Measurements from ENCODE around the gene TIMM29.

TIMM29 gene

DNA sequence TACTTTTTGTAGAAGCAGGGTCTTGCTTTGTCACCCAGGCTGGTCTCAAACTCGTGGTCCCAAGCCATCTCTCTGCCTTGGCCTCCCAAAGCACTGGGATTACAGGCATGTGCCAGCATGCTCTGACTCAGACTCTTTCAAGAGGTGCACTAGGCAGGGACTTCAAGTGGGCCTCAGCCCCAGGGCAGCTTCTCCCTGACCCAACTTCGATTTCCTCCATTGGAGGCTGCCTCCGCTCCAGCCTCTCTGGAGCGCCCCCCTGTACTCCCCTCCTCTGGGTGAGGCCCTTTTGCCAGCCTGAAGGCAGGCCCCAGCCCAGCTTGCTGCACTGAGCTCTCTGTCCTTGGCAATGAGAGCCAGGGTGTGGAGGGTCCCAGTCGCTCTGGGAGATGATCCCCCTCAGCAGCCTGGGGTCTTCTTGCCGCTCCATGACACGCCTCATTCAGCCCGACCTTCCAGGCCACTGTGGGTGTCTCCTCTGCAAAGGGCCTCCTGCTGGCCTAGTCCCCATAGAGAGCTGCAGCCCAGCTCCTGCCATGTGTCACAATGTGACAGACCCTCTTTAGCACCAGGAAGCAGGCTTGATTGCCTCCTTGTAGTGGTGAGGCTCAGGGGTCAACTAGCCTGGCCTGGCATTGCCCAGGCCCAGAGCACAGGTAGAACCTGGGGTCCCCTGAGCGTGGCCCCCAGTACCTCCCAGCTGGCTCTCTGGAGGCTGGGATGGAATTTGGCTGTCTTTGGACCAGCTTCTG is 40.8 kb upstream of the TIMM29 start:
- no peak for DNase-seq (ENCODE audit: low read depth)
- H3K4me3 ChIP-seq (ENCODE audit: control insufficient read depth, low read depth, low read length) = no peak overlapping the region
- TF ChIP-seq, protein P1, sequence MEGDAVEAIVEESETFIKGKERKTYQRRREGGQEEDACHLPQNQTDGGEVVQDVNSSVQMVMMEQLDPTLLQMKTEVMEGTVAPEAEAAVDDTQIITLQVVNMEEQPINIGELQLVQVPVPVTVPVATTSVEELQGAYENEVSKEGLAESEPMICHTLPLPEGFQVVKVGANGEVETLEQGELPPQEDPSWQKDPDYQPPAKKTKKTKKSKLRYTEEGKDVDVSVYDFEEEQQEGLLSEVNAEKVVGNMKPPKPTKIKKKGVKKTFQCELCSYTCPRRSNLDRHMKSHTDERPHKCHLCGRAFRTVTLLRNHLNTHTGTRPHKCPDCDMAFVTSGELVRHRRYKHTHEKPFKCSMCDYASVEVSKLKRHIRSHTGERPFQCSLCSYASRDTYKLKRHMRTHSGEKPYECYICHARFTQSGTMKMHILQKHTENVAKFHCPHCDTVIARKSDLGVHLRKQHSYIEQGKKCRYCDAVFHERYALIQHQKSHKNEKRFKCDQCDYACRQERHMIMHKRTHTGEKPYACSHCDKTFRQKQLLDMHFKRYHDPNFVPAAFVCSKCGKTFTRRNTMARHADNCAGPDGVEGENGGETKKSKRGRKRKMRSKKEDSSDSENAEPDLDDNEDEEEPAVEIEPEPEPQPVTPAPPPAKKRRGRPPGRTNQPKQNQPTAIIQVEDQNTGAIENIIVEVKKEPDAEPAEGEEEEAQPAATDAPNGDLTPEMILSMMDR (IDR thresholded peaks at IDR 0.05; ENCODE audit: control insufficient read depth, insufficient read depth, low read depth, low read length, missing control alignments) = no peak

DNA sequence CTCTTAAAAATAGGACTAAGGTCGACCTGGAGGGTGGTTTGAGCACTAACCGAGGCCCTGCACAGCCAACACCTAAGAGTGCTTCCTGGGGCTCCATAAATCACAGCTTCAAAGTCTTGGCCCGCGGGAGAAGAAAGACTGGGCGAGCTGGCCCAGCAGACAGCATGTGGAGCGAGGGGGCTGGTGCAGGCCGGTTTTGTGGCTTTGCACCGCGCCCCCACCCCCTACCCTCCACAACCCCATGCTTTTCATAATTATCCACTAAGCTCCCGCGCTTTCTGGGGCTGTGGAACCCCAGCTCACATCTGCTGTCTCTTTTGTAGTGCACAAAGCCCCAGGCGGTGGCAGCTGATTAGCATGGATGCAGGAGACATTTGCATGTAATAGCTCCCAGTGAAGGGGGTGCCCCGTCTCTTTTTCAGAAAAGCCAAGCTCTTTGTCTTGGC is 40.2 kb upstream of the TIMM29 start:
- H3K4me3 ChIP-seq (ENCODE audit: control insufficient read depth, low read depth, low read length) = no peak overlapping the region
- DNase-seq (ENCODE audit: low read depth) = no peak
- TF ChIP-seq, protein P1 (IDR thresholded peaks at IDR 0.05; ENCODE audit: control insufficient read depth, insufficient read depth, low read depth, low read length, missing control alignments) = no peak

DNA sequence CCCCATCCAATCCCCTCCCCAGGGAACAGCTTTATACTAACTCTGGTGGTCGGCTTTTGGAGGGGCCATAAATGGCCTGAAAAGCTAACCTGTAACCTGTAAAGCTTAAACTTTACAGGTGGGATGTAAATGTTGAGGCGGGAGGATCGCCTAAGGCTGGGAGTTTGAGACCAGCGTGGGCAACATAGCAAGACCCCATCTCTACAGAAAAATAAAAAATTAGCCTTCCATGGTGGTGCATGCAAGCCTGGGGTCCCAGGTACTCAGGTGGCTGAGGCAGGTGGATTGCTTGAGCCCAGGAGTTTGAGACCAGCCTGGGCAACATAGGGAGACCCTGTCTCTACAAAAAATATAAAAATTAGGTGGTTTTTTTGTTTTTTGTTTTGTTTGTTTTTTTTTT is 38.7 kb upstream of the TIMM29 start:
- no peak overlapping the region for H3K4me3 ChIP-seq (ENCODE audit: control insufficient read depth, low read depth, low read length)
- no peak for DNase-seq (ENCODE audit: low read depth)
- TF ChIP-seq, protein P1 (IDR thresholded peaks at IDR 0.05; ENCODE audit: control insufficient read depth, insufficient read depth, low read depth, low read length, missing control alignments) = no peak

DNA sequence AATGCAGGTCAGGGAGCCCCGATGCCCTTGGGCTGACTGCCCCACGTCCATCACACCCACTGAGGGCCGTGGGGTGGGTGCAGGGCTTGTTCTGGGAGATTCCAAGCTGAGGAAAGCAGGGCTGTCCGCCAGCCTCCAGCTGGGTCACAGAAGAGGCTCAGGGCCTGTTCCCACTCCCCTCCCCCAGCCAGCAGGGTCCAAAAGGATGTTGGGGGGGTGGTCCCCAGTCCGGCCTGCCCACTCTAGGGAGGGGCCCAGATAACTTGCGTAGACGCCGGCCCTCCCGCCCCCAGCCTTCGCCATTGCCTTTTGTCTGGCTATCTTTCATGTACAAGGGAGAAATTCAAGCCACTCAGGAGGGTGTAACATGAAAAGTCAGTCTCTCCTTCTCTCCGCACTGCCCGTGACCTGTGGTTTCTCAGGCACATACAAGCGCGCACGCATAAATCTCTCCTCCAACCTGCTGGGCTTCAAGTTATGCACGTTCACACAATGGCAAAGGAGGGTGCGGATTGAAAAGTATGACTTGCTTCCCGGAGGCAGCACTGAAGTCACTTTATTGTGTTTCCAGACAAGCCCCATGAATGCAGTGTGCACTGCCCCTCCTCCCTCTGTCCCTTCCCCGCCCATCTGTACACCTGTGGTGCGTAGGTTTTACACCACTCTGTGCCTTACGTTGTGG is 37.1 kb upstream of the TIMM29 start:
- TF ChIP-seq, protein P1 (IDR thresholded peaks at IDR 0.05; ENCODE audit: control insufficient read depth, insufficient read depth, low read depth, low read length, missing control alignments) = no peak
- no peak for DNase-seq (ENCODE audit: low read depth)
- no peak overlapping the region for H3K4me3 ChIP-seq (ENCODE audit: control insufficient read depth, low read depth, low read length)

DNA sequence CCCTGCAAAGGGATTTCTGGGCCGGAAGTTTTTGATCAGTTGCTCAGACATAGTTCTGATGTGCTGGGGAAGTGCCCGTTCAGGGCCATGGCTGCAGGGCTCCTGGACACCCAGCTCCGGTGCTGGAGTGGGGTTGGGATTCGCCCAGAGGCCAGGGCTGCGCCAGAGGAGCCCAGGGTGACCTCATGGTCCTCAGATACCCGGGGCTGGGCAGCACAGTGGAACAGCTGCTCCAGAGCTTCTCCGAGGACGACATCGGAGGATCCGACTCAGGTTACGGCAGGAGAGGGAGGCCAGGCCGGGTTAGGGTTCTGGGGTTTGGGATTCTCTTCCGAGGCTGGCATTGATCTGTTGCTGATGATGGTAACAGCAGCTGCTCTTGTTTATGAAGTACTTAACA is 36.4 kb upstream of the TIMM29 start:
- DNase-seq (ENCODE audit: low read depth) = no peak
- no peak overlapping the region for H3K4me3 ChIP-seq (ENCODE audit: control insufficient read depth, low read depth, low read length)
- TF ChIP-seq, protein P1 (IDR thresholded peaks at IDR 0.05; ENCODE audit: control insufficient read depth, insufficient read depth, low read depth, low read length, missing control alignments) = no peak

DNA sequence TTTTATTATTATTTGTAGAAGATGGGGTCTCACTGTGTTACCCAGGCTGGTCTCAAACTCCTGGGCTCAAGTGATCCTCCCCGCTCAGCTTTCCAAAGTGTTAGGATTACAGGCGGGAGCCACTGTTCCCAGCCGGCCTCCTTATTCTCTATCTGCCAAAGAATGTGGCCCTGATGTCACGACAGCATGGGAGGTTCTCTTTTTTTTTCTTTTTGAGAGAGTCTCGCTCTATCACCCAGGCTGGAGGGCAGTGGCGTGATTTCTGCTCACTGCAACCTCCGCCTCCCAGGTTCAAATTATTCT is 33.7 kb upstream of the TIMM29 start:
- no peak overlapping the region for H3K4me3 ChIP-seq (ENCODE audit: control insufficient read depth, low read depth, low read length)
- DNase-seq (ENCODE audit: low read depth) = no peak
- TF ChIP-seq, protein P1 (IDR thresholded peaks at IDR 0.05; ENCODE audit: control insufficient read depth, insufficient read depth, low read depth, low read length, missing control alignments) = no peak
